ENCODE measurements around the gene CCNF.
A peak's percentile ranks its signal among the peaks of the same experiment; 100 is the strongest.
"Not testable (repeated sequence)": the region's sequence is repeated elsewhere in the genome, so short reads cannot be mapped to it uniquely, and the experiment has no call there.

Gene CCNF

GRCh38 chr16:2471653-2472487 lies 42.6 kb downstream of the CCNF start:
- no peak for DNase-seq (ENCODE audit: low read depth)

DNA sequence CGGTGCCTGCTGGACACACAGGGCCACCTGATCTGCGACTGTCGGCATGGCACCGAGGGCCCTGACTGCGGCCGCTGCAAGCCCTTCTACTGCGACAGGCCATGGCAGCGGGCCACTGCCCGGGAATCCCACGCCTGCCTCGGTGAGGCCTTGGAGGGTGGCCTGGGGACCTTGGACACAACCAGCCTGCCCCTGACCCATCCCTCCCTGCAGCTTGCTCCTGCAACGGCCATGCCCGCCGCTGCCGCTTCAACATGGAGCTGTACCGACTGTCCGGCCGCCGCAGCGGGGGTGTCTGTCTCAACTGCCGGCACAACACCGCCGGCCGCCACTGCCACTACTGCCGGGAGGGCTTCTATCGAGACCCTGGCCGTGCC lies 43.2 kb downstream of the CCNF start:
- no peak for DNase-seq (ENCODE audit: low read depth)

DNA sequence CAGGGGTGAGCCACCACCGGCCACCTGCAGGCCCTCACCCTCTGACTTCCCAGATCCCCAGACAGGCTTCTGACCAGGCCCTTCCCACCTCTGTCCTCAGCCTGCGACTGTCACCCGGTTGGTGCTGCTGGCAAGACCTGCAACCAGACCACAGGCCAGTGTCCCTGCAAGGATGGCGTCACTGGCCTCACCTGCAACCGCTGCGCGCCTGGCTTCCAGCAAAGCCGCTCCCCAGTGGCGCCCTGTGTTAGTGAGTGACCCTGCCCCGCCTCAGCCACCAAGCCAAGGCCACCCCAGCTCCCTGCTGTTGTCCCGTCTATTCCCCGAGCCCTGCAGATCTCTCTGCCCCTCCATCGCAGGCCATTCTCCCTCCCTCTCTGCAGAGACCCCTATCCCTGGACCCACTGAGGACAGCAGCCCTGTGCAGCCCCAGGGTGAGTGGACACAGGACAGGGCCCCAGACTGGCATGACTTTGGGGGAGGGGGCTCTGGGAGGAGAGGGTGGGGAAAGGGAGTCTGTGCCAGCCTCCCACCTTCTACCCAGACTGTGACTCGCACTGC lies 43.7 kb downstream of the CCNF start:
- no peak for DNase-seq (ENCODE audit: low read depth)

GRCh38 chr16:2473446-2473926 lies 44.2 kb downstream of the CCNF start:
- peak; percentile 12 for DNase-seq (ENCODE audit: low read depth)

- peak; percentile 49 for DNase-seq (ENCODE audit: low read depth)
These were observed 45.0 kb downstream of the CCNF start for GRCh38 chr16:2473999-2474876.

- DNase-seq (ENCODE audit: low read depth) = peak; percentile 62
These were observed 45.7 kb downstream of the CCNF start, which contains the start of gene TBC1D24 for GRCh38 chr16:2474877-2475412. Gene TBC1D24, plus strand, starts transcription at chr16:2475127. Its CDS starts 21,022 bp downstream, at chr16:2496149.

DNA sequence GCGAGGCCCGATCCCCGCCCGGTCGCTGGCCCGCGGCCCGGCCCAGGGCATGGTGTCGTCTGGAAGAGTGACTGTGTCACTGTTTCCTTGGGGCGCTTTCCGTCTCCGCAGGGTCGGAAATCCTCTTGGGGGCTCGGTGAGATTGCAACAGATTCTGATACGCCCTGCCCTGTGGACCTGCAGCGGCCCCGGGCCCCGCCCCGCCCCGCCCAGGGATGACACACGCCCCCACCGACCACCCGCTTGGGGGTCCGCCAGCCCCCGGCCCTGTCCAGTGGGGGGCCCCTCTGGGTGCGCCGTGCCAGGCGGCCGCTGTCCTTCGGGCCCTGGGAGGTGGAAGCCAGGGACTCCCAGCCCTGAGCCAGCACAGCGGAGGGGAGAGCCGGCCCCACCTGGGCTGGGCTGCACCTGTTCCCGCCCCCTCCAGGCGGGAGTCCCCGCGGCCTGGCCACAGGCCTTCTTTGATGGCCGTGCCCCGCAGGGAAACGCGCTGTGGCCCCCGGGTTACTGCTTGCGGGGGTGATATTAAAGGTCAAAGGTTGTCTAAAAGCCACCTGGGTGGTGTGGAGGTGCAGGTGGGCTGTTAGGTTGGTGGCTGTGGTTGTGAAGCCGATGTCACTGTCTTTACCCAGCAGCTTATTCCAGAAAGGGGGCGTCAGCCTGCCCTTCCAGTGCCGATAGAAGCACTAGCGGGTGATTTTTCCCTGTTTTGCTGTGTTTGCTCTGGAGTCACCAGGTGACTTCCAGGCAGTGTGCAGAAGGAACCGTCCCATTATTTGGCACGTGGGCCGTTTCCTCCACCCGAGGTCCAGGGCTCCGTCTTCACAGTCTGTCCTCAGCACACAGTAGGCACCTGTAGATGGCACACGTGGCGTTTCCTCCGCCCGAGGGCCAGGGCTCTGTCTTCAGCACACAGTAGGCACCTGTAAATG lies 46.4 kb downstream of the CCNF start:
- DNase-seq (ENCODE audit: low read depth) = peak; percentile 35

- no peak for DNase-seq (ENCODE audit: low read depth)
These were observed 47.1 kb downstream of the CCNF start for GRCh38 chr16:2476345-2476720.

- no peak for DNase-seq (ENCODE audit: low read depth)
These were observed 47.5 kb downstream of the CCNF start for GRCh38 chr16:2476741-2477140.

DNA sequence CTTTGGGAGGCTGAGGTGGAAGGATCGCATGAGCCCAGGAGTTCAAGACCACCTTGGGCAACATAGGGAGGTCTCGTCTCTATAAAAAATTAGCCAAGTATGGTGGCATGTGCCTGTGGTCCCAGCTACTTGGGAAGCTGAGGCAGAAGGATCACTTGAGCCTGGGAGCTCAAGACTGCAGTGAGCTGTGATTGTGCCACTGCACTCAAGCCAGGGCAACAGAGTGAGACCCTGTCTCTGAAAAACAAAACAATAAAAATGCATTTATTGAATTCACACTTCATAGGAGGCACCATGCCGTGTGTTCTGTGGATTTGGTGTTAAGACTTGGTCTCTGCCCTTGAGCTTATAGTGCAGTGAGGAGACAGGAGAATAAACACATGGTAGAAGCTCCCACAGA lies 48.1 kb downstream of the CCNF start:
- DNase-seq (ENCODE audit: low read depth) = no peak

- no peak for DNase-seq (ENCODE audit: low read depth)
These were observed 49.0 kb downstream of the CCNF start for GRCh38 chr16:2478279-2478678.

DNA sequence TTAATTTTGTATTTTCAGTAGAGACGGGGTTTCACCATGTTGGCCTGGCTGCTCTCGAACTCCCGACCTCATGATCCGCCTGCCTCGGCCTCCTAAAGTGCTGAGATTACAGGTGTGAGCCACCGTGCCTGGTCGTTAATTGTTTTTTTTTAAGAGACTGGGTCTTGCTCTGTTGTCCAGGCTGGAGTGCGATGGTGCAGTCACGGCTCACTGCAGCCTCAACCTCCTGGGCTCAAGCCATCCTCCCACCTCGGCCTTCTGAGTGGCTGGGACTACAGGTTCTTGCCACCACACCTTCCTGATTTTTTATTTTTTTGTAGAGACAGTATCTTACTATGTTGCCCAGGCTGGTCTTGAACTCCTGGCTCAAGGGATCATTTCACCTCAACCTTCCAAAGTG lies 50.7 kb downstream of the CCNF start:
- DNase-seq (ENCODE audit: low read depth) = not testable (repeated sequence)

DNA sequence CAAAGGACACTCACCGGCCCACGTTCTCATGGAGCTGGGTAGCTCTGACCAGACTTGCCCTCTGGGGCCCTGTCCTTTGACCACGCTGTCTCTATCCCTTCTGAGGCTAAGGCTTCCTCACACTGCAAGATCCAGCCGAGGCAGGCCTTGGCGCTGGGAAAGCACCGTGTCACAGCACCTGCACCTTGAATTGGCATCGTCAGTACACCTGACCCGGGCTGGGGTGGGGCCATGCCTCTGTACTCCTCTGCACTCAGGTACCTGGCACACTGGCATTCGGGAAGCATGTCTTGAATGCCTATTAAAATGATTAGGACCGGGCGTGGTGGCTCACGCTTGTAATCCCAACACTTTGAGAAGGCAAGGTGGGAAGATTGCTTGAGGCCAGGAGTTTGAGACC lies 51.7 kb downstream of the CCNF start:
- no peak for DNase-seq (ENCODE audit: low read depth)

- DNase-seq (ENCODE audit: low read depth) = no peak
These were observed 52.4 kb downstream of the CCNF start for GRCh38 chr16:2481676-2482075.

DNA sequence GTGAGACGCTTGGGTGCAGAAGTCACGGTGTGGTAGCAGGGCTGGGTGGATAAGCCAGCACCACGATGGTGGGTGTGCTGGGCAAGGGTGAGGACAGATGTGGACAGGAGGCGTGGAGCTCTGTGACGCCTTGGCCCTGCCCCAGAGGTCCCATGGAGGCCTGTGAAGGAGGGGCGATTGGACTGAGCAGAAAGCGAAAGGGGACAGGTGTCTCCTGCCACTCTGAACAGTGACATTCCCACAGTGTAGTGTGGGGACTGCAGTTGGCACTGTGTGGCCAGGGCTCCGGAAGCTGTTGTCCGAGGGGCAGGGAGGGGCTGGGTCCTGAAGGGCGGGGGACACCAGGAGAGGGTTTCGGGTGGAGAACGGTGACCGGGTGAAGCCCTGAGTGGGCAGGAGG lies 53.0 kb downstream of the CCNF start:
- no peak for DNase-seq (ENCODE audit: low read depth)

GRCh38 chr16:2482708-2483534 lies 53.7 kb downstream of the CCNF start:
- DNase-seq (ENCODE audit: low read depth) = no peak

DNA sequence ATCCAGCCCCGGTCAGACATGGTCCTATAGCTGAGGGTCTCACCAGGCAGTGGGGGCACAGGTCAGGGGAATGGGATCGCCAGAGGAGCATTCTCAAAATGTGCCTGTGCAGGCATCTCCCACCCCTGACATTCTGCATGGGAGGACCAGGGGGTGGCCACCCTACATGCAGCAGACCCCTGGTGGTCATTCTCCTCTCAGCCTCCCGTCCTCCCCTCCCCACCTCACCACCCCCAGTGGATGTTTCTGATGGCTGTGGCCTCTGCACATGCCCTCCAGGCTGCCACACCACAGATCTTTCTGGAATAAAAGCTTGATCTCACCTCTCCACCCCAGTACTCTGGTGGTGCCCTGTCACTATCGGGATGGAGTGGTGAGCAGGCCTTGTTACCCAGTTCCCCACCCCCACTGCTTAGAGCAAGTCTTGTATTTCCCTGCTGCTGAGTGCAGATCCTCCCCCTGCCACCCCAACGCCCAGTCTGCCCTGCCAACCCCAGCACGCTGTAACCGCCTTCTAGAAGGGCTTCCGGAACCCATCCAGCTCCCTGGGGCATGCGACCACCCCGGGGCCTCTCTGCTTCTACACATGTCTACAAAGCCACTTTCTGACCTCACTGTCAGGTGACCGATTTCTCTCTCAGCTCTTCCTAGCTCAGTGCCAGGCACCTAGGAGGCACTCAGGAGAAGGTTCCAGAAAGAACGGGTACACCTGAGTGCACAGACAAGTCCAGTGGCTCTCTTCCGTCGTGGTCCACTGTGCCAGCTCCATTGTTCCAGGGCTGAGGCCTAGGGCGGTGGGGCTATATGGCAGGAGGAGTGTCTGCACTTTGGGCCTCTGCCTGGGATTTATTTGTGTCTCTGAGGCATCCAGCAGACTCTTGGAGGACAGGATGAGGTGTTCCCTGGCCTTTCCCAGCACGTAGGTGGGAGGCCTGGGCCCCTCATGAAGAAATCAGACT lies 55.0 kb downstream of the CCNF start:
- no peak for DNase-seq (ENCODE audit: low read depth)

- DNase-seq (ENCODE audit: low read depth) = no peak
These were observed 55.8 kb downstream of the CCNF start for GRCh38 chr16:2484898-2485508.
